IMR-90 (cell line): ENCODE results near the gene CMIP. TPM values are rescaled to one million over a fixed set of nuclear protein-coding genes. Genes with fewer than 3 reads are reported as not detected.

ENCODE experiments used
- ATAC-seq: fragments of 200-7000 bp; cut with Tn5 transposase; 2 replicates; pipeline ENCODE4 v1.9.1; 2020; ENCODE audit warnings: low read depth, mild to moderate bottlenecking, moderate library complexity
- BruUV-seq: library from RNA; stranded (reverse); fragments of 400-500 nt; replicated peaks from 2 replicates; lab custom pipeline; 2021; lab: Mats Ljungman, UMichigan
- CTCF ChIA-PET: fragments of 300-600 bp; formaldehyde crosslinking; extraction: SDS; loops from one replicate; lab custom pipeline; 2021; ENCODE audit warnings: antibody characterized with exemption; lab: Yijun Ruan, JAX
- POLR2A ChIA-PET: fragments of 300-600 bp; sonication (Branson Sonifier 250); formaldehyde crosslinking; loops from one replicate; lab custom pipeline; 2022; ENCODE audit warnings: antibody characterized with exemption; ENCODE audit not compliant: unreplicated experiment; lab: Charles Lee
- DNase-seq: peaks from one replicate; pipeline ENCODE4 v3.0.0; 2013
- H2AFZ ChIP-seq: replicated peaks from 2 replicates; pipeline ENCODE3; 2013; ENCODE audit warnings: low read length, mild to moderate bottlenecking; ENCODE audit not compliant: poor library complexity
- H2AK5ac ChIP-seq: 2 replicates; pipeline ENCODE4 v1.6.1; 2013; ENCODE audit warnings: low read depth, low read length, inconsistent platforms
- H2AK9ac ChIP-seq: replicated peaks from 2 replicates; pipeline ENCODE3; 2013; ENCODE audit warnings: mild to moderate bottlenecking, low read depth, low read length, moderate library complexity; ENCODE audit not compliant: poor library complexity
- H2BK120ac ChIP-seq: 2 replicates; pipeline ENCODE4 v1.6.1; 2013; ENCODE audit warnings: low read depth, low read length, inconsistent platforms
- H2BK15ac ChIP-seq: 3 replicates; pipeline ENCODE4 v1.6.1; 2013; ENCODE audit warnings: low read depth, low read length, inconsistent platforms
- H2BK20ac ChIP-seq: 2 replicates; pipeline ENCODE4 v1.6.1; 2013; ENCODE audit warnings: low read depth, mild to moderate bottlenecking, inconsistent platforms, low read length, moderate library complexity
- H2BK5ac ChIP-seq: 2 replicates; pipeline ENCODE4 v1.6.1; 2013; ENCODE audit warnings: mild to moderate bottlenecking, low read depth, low read length, inconsistent platforms; ENCODE audit not compliant: poor library complexity, severe bottlenecking
- H3K14ac ChIP-seq: replicated peaks from 2 replicates; pipeline ENCODE4 v1.6.1; 2013; ENCODE audit warnings: low read depth, low read length, inconsistent platforms
- H3K18ac ChIP-seq: 2 replicates; pipeline ENCODE4 v1.6.1; 2013; ENCODE audit warnings: low read depth, low read length, control low read depth
- H3K23ac ChIP-seq: 2 replicates; pipeline ENCODE4 v1.6.1; 2013; ENCODE audit warnings: low read depth, low read length, inconsistent platforms
- H3K27ac ChIP-seq: 2 replicates; pipeline ENCODE4 v1.5.1; 2013; ENCODE audit warnings: mild to moderate bottlenecking, control low read depth, low read length; ENCODE audit not compliant: insufficient read depth
- H3K27me3 ChIP-seq: 2 replicates; pipeline ENCODE4 v1.6.1; 2013; ENCODE audit warnings: low read length; ENCODE audit not compliant: control insufficient read depth, insufficient read depth
- H3K36me3 ChIP-seq: 2 replicates; pipeline ENCODE4 v1.6.1; 2013; ENCODE audit warnings: low read length, mixed read lengths; ENCODE audit not compliant: control insufficient read depth, insufficient read depth
- H3K4ac ChIP-seq: 2 replicates; pipeline ENCODE4 v1.6.1; 2013; ENCODE audit warnings: low read depth, low read length, inconsistent platforms
- H3K4me1 ChIP-seq: 2 replicates; pipeline ENCODE4 v1.6.1; 2013; ENCODE audit warnings: low read length, mixed read lengths; ENCODE audit not compliant: control insufficient read depth, insufficient read depth
- H3K4me2 ChIP-seq: 2 replicates; pipeline ENCODE4 v1.6.1; 2013; ENCODE audit warnings: low read depth, mild to moderate bottlenecking, control low read depth, low read length, moderate library complexity
- H3K4me3 ChIP-seq: 2 replicates; pipeline ENCODE4 v1.5.1; 2013; ENCODE audit warnings: low read depth, mild to moderate bottlenecking, control low read depth, low read length, moderate library complexity; ENCODE audit not compliant: insufficient read depth
- H3K56ac ChIP-seq: 2 replicates; pipeline ENCODE4 v1.6.1; 2013; ENCODE audit warnings: low read length, inconsistent platforms; ENCODE audit not compliant: insufficient read depth; ENCODE audit errors: extremely low read depth
- H3K79me1 ChIP-seq, 2 experiments: 2 replicates each; pipeline ENCODE4 v1.6.1; 2013; ENCODE audit warnings: low read length in 2 of 2, inconsistent platforms in 1 of 2, low read depth in 1 of 2
- H3K9ac ChIP-seq: 2 replicates; pipeline ENCODE4 v1.6.1; 2013; ENCODE audit warnings: low read depth, low read length, control low read depth
- H3K9me1 ChIP-seq: 2 replicates; pipeline ENCODE4 v1.6.1; 2013; ENCODE audit warnings: low read length, inconsistent platforms; ENCODE audit not compliant: insufficient read depth
- H3K9me3 ChIP-seq: 2 replicates; pipeline ENCODE4 v1.6.1; 2013; ENCODE audit warnings: low read length; ENCODE audit not compliant: control insufficient read depth, insufficient read depth
- H4K20me1 ChIP-seq: 2 replicates; pipeline ENCODE4 v1.6.1; 2013; ENCODE audit warnings: low read length, inconsistent platforms; ENCODE audit not compliant: insufficient read depth
- H4K5ac ChIP-seq: 2 replicates; pipeline ENCODE4 v1.6.1; 2013; ENCODE audit warnings: mild to moderate bottlenecking, low read depth, low read length, control low read depth
- H4K8ac ChIP-seq, 2 experiments: 2 replicates each; pipeline ENCODE4 v1.6.1; 2013; ENCODE audit warnings: low read depth in 2 of 2, low read length in 2 of 2, control low read depth in 1 of 2, inconsistent platforms in 1 of 2
- H4K91ac ChIP-seq: 2 replicates; pipeline ENCODE4 v1.6.1; 2013; ENCODE audit warnings: low read depth, low read length, inconsistent platforms; ENCODE audit not compliant: insufficient read depth
- BHLHE40 ChIP-seq: fragments of 150-350 bp; IDR thresholded peaks from 2 replicates; pipeline ENCODE4 v1.6.1; 2016; ENCODE audit warnings: mild to moderate bottlenecking, low read depth, low read length
- CEBPB ChIP-seq: IDR thresholded peaks from 2 replicates; pipeline ENCODE4 v1.6.1; 2012; ENCODE audit warnings: low read depth, low read length, improper control_type of control experiment
- CHD1 ChIP-seq: IDR thresholded peaks from 2 replicates; pipeline ENCODE4 v1.6.1; 2012; ENCODE audit warnings: low read depth, low read length, improper control_type of control experiment
- FOS ChIP-seq: fragments of 150-350 bp; IDR thresholded peaks from 2 replicates; pipeline ENCODE4 v1.6.1; 2016; ENCODE audit warnings: low read depth, low read length
- RAD21 ChIP-seq: IDR thresholded peaks from 2 replicates; pipeline ENCODE4 v1.6.1; 2012; ENCODE audit warnings: low read length, improper control_type of control experiment
- WGBS, 2 experiments: methylation state at CpG; one replicate each; pipeline versions ENCODE4 v1.1.5 to v1.1.7; 2013; ENCODE audit warnings: missing lambda C conversion rate in 2 of 2; ENCODE audit not compliant: insufficient read length in 1 of 2; ENCODE audit errors: extremely low coverage in 2 of 2; 5-methylcytosine and 5-hydroxymethylcytosine counted together
- dilution Hi-C: fragments of 300-500 bp; cut with HindIII; formaldehyde crosslinking; loops from one replicate; pipeline ENCODE4 v1.14.3; 2018; ENCODE audit warnings: low sequenced_read_pairs; ENCODE audit not compliant: unreplicated experiment
- in situ Hi-C: fragments of 300-500 bp; cut with MboI; formaldehyde crosslinking; loops from 3 replicates; pipeline ENCODE4 v1.14.3; 2019; ENCODE audit warnings: low sequenced_read_pairs, inconsistent platforms, mixed read lengths
- intact Hi-C: fragments of 100-400 bp; cut with micrococcal nuclease; formaldehyde crosslinking; loops from 2 replicates; pipeline ENCODE4 v1.10.0; 2022
- polyA plus RNA-seq, 3 experiments: library from polyadenylated mRNA; depleted of rRNA; stranded (reverse); fragments of >200 nt; gene quantifications; 2 replicates each; pipeline ENCODE4 v1.2.3, GENCODE V29; 2012; ENCODE audit warnings: low replicate concordance in 1 of 3
- total RNA-seq: library from RNA; depleted of rRNA; stranded (reverse); fragments of >200 nt; gene quantifications from 2 replicates; pipeline ENCODE4 v1.2.3, GENCODE V29; 2012
- TF ChIP-seq, protein P1 (sequence below): fragments of 150-350 bp; IDR thresholded peaks from 2 replicates; pipeline ENCODE4 v1.6.1; 2016; ENCODE audit warnings: low read depth, mild to moderate bottlenecking, low read length, moderate library complexity, borderline replicate concordance

The CMIP gene
- total and polyA plus RNA-seq, 2 of the 4 experiments (the other 2 are of a cell fraction) = 3.2 to 11.6 TPM

DNA sequence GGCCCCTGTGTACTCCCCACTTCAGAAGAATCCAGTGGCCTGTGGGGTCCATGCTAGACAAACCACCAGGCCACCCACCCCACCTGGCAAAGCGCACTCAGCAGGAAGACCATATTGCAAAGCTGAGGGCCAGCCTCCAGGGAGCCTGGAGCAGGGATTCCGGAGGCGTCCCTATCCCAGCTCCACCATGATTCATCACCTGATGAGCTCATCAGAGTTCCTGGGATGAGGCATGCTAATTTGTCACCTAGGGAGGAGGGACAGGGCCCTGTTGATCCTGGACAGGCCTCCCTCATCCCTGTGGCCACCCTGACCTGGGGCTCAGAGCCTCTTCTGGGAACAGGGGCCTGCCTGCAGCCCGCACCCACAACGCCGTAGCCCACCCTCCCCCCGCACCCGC, 202.9 kb downstream of the CMIP start:
- Histone ChIP-seq H2BK120ac (peak overlapping the region; percentile 30; the same call in 1 of the 2 replicates), H3K4ac (no peak overlapping the region), H3K14ac (no peak overlapping the region), H2AK5ac (no peak overlapping the region), H3K4me3 (no peak overlapping the region), H2BK20ac (no peak overlapping the region), H3K36me3 (peaks cover 5% of the 10 kb centered on the region; the same call in 1 of the 2 replicates), H3K9me3 (peaks cover 3% of the 10 kb centered on the region), H3K4me1 (peaks cover 24% of the 10 kb centered on the region), H4K91ac (no peak overlapping the region), H3K27me3 (no peaks in the 10 kb centered on the region), H3K9ac (no peak overlapping the region), H3K18ac (0 out of 2 replicates have a peak overlapping the region, but pooled peaks have one; percentile 6), H2BK5ac (peak overlapping the region; percentile 23), H4K20me1 (peaks cover 59% of the 10 kb centered on the region), H3K9me1 (peaks cover 13% of the 10 kb centered on the region), H3K4me2 (no peak overlapping the region), H4K8ac (0 out of 4 replicates have a peak overlapping the region, but pooled peaks of 1 of the 2 experiments have one; percentile 37), H2AFZ (peak overlapping the region; percentile 7), H2AK9ac (no peak overlapping the region), H3K23ac (no peak overlapping the region), H4K5ac (no peak overlapping the region), H3K79me1 (peaks cover 27 to 45% of the 10 kb centered on the region in 2 experiments), H2BK15ac (no peak overlapping the region), H3K56ac (no peak overlapping the region), H3K27ac (no peak overlapping the region)
- intact Hi-C loops = no loop called here
- POLR2A ChIA-PET = no interaction called here
- BruUV-seq = no TSS peak
- in situ Hi-C loops = no loop called here
- peak; percentile 84 for DNase-seq
- no CpG with 5 or more reads among the region's 8 CpGs for WGBS, 2 experiments
- peak; percentile 66 for ATAC-seq
- TF ChIP-seq CEBPB = peak; percentile 5; the same call in 1 of the 2 replicates
- 0 out of 2 replicates have a peak, but pooled peaks have one; percentile 13 for TF ChIP-seq RAD21
- peak; percentile 64 for TF ChIP-seq FOS
- TF ChIP-seq CHD1 = no peak
- TF ChIP-seq BHLHE40 = no peak
- TF ChIP-seq, protein P1, sequence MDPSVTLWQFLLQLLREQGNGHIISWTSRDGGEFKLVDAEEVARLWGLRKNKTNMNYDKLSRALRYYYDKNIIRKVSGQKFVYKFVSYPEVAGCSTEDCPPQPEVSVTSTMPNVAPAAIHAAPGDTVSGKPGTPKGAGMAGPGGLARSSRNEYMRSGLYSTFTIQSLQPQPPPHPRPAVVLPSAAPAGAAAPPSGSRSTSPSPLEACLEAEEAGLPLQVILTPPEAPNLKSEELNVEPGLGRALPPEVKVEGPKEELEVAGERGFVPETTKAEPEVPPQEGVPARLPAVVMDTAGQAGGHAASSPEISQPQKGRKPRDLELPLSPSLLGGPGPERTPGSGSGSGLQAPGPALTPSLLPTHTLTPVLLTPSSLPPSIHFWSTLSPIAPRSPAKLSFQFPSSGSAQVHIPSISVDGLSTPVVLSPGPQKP = no peak
- CTCF ChIA-PET = no interaction called here
- dilution Hi-C loops = no loop called here
